ENCODE data around the gene SLC31A1.

SLC31A1 gene

GRCh38 chr9:113181165-113181564 lies 40.2 kb upstream of the SLC31A1 start:
- no peak overlapping the region for H3K4me3 ChIP-seq (ENCODE audit: control insufficient read depth, low read depth, low read length)
- no peak for DNase-seq (ENCODE audit: low read depth)
- no peak for TF ChIP-seq CTCF (conservative IDR thresholded peaks at IDR 0.05; ENCODE audit: control insufficient read depth, insufficient read depth, low read depth, low read length)

- no peak for DNase-seq (ENCODE audit: low read depth)
- no peak overlapping the region for H3K4me3 ChIP-seq (ENCODE audit: control insufficient read depth, low read depth, low read length)
- no peak for TF ChIP-seq CTCF (conservative IDR thresholded peaks at IDR 0.05; ENCODE audit: control insufficient read depth, insufficient read depth, low read depth, low read length)
Observed at GRCh38 chr9:113183956-113184488, 37.3 kb upstream of the SLC31A1 start.

- no peak for TF ChIP-seq CTCF (conservative IDR thresholded peaks at IDR 0.05; ENCODE audit: control insufficient read depth, insufficient read depth, low read depth, low read length)
- H3K4me3 ChIP-seq (ENCODE audit: control insufficient read depth, low read depth, low read length), result no peak overlapping the region
- peak; percentile 69 for DNase-seq (ENCODE audit: low read depth)
Observed at GRCh38 chr9:113184539-113184938, 36.8 kb upstream of the SLC31A1 start.

GRCh38 chr9:113185271-113185670 lies 36.1 kb upstream of the SLC31A1 start:
- DNase-seq (ENCODE audit: low read depth), result peak; percentile 23
- TF ChIP-seq CTCF (conservative IDR thresholded peaks at IDR 0.05; ENCODE audit: control insufficient read depth, insufficient read depth, low read depth, low read length), result no peak
- H3K4me3 ChIP-seq (ENCODE audit: control insufficient read depth, low read depth, low read length), result no peak overlapping the region

GRCh38 chr9:113186137-113186755 lies 35.1 kb upstream of the SLC31A1 start:
- DNase-seq (ENCODE audit: low read depth), result peak; percentile 21
- TF ChIP-seq CTCF (conservative IDR thresholded peaks at IDR 0.05; ENCODE audit: control insufficient read depth, insufficient read depth, low read depth, low read length), result no peak
- H3K4me3 ChIP-seq (ENCODE audit: control insufficient read depth, low read depth, low read length), result no peak overlapping the region

- no peak for TF ChIP-seq CTCF (conservative IDR thresholded peaks at IDR 0.05; ENCODE audit: control insufficient read depth, insufficient read depth, low read depth, low read length)
- peak overlapping the region; percentile 55 for H3K4me3 ChIP-seq (ENCODE audit: control insufficient read depth, low read depth, low read length)
- DNase-seq (ENCODE audit: low read depth), result peak; percentile 95
Observed at GRCh38 chr9:113187929-113188595, 33.3 kb upstream of the SLC31A1 start.

All from fibroblast of mammary gland (primary cell).